PFSK-1 (cell line): ENCODE measurements around the gene FGFR4.

ENCODE experiments used
- POLR2AphosphoS5 ChIP-seq: IDR thresholded peaks from 2 replicates; pipeline ENCODE4 v1.6.1; 2012; ENCODE audit warnings: low read depth, mild to moderate bottlenecking, control low read depth, low read length, moderate library complexity
- SIN3A ChIP-seq: IDR thresholded peaks from 2 replicates; pipeline ENCODE4 v1.6.1; 2012; ENCODE audit warnings: mild to moderate bottlenecking, low read length, moderate library complexity, borderline replicate concordance; ENCODE audit not compliant: insufficient read depth

DNA sequence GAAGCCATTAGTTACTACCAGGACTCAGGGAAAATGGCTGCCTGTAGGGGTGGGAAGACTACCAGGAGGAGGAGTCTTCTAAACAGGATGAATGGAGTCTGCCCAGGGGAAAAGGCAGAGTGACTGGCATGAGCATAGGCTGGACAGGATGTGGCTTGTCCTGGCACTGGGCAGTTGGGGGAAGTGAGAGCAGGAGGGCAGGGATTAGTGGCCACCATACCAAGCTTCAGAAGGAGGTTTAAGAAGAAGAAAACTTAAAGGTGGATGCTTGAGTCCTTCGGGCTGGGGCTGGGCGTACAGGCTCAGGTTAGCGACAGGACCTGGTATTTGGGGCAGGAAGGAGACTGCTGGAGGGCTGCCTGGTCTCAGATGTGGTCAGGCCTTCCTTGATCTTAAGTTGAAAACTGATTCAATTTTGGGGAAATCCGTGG is 41.9 kb downstream of the FGFR4 start:
- TF ChIP-seq POLR2AphosphoS5 (no peak), SIN3A (no peak)
